GM19193 (cell line): ENCODE data around the gene PGF.

ENCODE experiments used
- POLR2A ChIP-seq: IDR thresholded peaks from 4 replicates; pipeline ENCODE4 v1.6.1; 2011; ENCODE audit not compliant: insufficient read depth, insufficient read length; ENCODE audit errors: extremely low read depth

PGF gene

GRCh38 chr14:74955229-74956026, at the start of gene PGF:
Gene PGF, minus strand, starts transcription at chr14:74955597. Its CDS starts 355 bp downstream, at chr14:74955242.
- TF ChIP-seq POLR2A, result no peak

GRCh38 chr14:75003250-75004027, 48.0 kb upstream of the PGF start:
- no peak for TF ChIP-seq POLR2A

GRCh38 chr14:75002392-75003249, 47.2 kb upstream of the PGF start, which contains the start of gene EIF2B2:
Gene EIF2B2, plus strand, starts transcription at chr14:75002921. Its CDS starts 70 bp downstream, at chr14:75002991.
- peak; percentile 75 for TF ChIP-seq POLR2A

- no peak for TF ChIP-seq POLR2A
Measured at GRCh38 chr14:75001899-75002298, 46.5 kb upstream of the PGF start.

- TF ChIP-seq POLR2A, result no peak
Measured at GRCh38 chr14:75001261-75001660, 45.9 kb upstream of the PGF start.

GRCh38 chr14:74988993-74989392, 33.6 kb upstream of the PGF start:
- no peak for TF ChIP-seq POLR2A

GRCh38 chr14:74988131-74988530, 32.7 kb upstream of the PGF start:
- no peak for TF ChIP-seq POLR2A

GRCh38 chr14:74985806-74986205, 30.4 kb upstream of the PGF start:
- no peak for TF ChIP-seq POLR2A

- TF ChIP-seq POLR2A, result no peak
Measured at GRCh38 chr14:74985028-74985310, 29.6 kb upstream of the PGF start.

GRCh38 chr14:74984236-74985027, 29.0 kb upstream of the PGF start:
- no peak for TF ChIP-seq POLR2A

- no peak for TF ChIP-seq POLR2A
Measured at GRCh38 chr14:74983343-74983742, 27.9 kb upstream of the PGF start.

GRCh38 chr14:74982661-74983060, 27.3 kb upstream of the PGF start:
- no peak for TF ChIP-seq POLR2A

GRCh38 chr14:74981833-74982232, 26.4 kb upstream of the PGF start:
- TF ChIP-seq POLR2A, result no peak

- TF ChIP-seq POLR2A, result no peak
Measured at GRCh38 chr14:74981462-74981782, 26.0 kb upstream of the PGF start.
